GM19025 (cell line): ENCODE results near the gene UBXN11.
A peak's percentile ranks its signal among the peaks of the same experiment; 100 is the strongest.

Experiments used
- ATAC-seq: cut with Tn5 transposase; IDR thresholded peaks from one replicate; pipeline ENCODE4 v1.9.1; 2021; ENCODE audit warnings: mild to moderate bottlenecking, low read depth, moderate library complexity; ENCODE audit not compliant: unreplicated experiment

The UBXN11 gene, protein sequence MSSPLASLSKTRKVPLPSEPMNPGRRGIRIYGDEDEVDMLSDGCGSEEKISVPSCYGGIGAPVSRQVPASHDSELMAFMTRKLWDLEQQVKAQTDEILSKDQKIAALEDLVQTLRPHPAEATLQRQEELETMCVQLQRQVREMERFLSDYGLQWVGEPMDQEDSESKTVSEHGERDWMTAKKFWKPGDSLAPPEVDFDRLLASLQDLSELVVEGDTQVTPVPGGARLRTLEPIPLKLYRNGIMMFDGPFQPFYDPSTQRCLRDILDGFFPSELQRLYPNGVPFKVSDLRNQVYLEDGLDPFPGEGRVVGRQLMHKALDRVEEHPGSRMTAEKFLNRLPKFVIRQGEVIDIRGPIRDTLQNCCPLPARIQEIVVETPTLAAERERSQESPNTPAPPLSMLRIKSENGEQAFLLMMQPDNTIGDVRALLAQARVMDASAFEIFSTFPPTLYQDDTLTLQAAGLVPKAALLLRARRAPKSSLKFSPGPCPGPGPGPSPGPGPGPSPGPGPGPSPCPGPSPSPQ

DNA sequence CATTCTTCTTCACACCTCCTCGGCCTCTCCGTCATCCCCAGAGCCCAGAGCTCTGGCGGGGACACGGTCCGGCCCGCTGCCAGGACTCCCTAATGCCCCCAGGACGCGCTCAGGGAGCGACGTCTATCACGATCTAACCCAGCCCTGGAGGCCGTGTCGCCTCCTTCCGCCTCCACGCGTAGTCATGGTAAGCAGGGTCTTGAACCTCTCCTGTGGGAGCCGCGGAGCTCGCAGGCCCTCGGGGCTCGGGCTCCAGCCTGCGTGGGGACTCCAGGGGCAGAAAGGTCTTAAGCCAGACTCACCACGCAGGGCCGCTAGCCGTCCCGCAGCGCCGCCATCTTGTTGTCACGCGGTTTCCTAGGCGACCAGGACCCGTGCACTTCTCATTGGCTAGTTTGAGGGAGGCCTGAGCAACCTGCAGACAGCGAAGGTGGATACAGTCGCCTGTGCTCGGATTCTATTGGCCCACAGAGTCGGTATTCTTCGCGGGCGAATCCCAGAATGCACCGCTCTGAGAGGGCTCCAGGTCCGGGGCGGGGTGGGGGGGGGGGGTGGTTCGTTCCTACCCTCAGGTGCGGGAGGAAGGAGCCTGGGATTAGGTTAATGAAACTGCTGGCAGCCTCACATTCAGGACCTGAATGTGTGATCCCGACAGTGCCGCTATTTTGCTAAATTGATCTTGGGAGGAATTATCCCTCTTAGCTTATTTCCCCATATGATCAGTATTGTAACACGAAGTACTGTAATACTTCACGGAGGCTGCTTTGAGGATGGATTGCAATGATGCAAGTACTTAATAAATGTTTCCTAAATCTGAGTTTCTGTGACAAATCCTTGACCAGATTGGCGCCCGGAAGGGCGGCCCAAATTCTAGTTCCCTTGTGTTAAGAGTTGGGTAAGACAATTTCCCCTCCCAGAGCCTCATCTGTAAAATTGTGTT lies at the start of gene UBXN11:
TSS of gene UBXN11 (minus strand) at position 347 of the 940 bp plus-strand sequence. CDS start 3,753 bp downstream, outside the sequence.
- ATAC-seq: peak; percentile 98

DNA sequence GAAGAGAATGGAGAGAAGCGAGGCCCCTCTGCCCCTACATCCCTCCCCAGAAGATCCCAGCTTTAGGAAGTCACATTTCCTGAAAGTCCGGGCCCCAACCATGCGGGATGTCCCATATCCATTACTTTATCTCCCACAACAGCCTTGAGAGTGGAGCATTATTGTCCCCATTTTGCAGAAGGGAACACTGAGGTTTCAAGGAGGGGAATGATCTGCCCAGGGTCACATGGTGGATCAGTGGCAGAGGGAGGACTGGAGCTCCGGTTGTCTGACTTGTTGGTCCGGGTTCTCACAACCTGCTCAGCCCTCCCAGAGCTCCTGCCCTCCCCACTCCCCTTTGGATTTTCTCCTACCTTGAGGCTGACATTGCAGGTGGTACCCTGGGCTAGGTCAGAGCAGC lies 49.7 kb upstream of the UBXN11 start:
- ATAC-seq: no peak

DNA sequence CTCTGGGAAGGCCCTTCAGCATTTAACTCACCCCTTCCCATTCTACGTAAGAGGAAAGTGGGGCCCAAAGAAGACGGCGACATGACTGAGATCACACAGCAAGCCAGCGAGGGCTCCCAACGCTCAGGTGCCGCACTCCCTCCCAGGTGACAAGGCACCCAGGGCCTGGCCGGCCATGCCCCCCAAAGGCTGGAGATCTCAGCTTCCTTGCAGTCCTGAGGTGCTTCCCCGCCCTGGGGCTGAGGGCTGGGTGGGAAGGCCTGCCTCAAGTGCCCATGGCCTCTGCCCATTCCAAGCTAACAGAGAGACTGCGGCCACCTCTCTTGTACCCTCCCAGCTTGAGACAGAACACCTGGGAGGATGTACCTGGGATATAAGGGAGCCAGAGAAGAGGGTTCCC lies 48.5 kb upstream of the UBXN11 start:
- ATAC-seq: no peak

DNA sequence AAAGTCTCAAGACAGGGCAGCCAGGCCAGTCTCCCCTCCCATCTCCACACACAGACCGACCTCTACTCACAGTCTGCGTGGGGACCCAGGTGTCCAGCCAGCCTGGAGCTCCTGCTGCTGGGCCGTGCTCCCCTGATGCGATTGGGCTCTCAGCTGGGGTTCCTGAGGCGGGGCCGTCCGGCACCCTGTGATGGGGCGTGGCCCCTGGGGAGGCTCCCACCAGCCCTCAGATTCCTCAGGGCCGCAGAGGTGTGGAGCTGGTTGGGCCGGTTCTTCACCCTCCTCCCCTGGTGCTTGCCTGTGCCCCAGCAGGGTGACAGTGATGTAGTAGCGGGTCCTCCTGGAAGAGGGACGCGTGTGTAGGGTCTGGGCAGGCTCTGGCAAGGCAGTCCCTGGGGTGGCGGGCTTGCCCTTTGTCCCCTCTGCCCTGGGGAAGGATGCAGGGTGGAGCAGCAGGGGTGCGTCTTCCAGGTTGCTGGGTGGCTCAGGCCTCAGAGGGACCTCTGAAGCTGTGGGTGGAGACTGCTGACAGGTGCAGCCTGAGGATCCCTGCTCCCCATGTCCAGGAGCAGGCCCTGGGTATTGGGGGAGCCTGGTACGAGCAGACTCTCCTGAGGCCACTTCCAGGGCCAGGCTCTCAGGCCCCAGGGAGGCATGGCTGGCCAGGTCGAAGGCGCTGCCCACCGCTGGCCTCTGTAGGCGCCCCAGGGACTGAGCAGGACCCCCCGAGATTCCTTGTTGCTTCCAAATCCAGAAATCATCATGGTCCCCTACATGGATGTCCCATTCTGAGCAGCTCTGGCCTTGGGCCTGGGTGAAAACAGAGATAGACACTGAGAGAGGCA lies 47.8 kb upstream of the UBXN11 start, which contains the start of gene CRYBG2:
TSS of gene CRYBG2 (minus strand) at position 155 of the 845 bp plus-strand sequence. CDS start 7,473 bp downstream, outside the sequence.
- no peak for ATAC-seq

DNA sequence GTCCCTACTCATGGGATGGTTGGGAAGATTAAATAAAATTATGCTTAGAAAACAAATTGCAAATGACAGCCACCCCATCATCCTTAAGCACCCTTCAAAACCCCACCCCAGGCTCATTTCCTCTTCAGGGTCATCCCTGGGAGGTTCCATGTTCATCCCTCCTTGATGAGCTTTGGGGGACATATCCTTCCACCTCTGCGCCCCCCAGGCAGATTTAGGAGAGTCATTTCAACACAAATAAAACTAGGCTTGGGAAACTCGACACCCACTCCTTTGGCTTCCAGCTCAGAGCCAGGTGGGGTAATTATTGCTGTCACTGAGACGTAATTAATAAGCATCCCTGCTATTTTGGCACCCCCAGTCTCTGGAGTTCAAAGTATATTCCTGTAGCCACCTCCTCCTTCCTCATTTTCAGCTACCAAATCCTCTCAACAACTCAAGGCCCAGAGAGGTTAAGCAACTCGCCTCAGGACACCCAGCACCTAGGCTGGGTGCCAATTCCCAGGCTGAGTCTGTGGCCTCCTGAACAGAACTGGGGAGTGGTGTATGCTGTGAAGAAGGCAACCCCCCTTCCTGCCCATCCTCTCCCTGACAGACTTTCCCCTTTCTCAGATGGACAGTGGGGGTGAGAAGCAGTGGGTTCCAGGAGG lies 46.9 kb upstream of the UBXN11 start:
- ATAC-seq: no peak

DNA sequence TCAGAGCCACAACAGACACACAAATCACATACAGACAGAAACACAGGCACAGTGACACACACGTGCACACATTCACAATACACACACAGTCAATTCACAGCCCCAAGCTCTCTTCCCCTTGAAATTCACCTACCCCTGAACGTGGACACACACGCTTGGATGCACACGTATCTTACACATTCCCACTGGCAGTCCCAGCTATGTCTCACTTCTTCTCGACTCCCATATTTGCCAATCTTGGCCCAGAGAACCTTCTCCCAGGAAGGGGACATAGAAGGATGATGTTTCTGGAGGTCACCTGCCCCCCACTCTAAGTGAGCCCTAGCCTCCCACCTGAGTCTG lies 45.9 kb upstream of the UBXN11 start:
- no peak for ATAC-seq

DNA sequence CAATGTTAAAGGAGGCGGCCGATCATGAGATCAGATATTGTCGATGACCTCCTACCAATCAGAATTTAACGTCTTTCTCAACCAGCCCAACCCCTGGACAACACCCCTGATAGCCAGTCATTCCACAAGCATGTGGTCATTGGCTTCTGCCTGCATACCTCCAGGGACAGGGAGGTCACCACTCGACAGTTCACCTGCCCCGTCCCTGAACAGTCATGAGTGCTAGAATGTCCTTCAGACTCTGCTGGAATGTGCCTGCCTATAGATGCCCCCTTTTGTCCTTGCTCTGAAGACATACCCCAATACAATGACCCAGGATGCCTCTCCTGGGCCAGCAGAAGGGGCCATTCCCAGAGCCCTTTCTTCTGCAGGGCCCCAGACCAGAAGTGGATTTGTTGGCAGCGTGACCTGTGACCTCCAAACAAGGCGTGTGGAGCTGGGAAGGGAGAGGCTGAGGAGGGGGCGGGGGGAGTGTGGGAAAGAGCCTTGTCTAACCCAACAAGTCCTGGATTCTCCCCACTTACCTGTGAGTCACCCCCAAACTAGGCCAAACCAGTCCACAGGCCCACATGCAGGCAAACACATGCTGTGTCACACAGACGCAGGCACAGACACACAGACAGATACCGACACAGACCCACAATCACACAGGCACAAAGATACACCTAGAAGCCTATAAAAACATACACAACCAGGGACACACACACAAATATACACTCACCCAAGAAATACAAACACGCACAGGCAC lies 45.3 kb upstream of the UBXN11 start:
- ATAC-seq: no peak

DNA sequence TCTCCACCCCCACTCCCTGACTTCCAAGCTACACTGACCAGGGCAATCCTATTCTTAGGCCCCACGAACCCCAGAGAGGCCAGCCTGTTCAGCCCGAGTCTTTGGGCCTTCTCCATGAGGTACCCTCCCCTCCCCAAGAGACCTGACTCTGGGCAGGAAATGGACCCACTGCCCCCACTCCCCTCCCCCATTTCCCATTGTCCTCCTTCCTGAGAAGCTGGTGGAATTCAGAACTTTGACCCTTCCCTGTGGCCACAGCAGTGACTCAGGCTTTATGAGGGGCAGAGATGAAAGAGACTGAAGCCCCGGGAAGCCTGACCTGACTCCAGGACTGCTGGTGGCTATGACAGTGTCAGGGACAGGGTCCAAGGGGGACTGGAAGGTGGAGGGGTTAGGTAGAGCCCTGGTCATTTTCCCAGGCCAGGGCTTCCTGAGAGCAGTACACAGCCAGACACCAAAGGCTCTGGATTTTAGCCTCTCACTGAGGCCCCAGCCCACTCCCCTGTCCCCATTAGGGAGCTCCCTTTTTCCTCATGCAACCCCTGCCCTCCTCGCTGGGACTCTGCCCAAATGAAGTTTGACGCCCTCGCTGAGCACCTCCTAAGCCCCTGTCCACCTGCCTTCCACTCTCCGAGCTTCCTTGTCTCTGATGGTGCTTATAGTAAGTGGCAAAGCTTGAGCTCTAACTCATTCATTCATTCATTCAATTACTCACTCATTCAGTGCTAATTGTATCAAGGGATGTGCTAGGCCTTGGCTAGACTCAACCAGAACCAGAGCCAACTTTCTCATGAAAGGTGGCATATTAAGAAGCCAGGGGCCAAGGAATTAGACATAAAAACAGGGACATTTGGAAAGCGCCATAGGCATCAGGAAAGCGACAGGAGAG lies 44.5 kb upstream of the UBXN11 start:
- no peak for ATAC-seq

DNA sequence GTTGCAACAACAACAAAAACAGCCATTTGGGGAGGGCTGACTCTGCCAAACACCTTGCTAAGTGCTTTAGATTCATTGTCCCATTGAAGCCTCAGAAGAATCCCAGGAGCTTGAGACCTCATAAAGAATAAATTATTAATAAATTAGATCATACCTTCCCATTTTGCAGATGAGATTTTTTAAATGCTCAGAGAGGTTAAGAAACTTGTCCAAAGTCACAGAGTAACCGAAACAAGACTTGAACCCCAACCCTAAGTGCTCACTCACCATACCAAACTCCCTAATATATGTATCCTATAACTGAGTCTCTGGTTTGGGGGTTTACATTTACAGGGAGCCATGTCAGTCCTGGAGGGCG lies 43.9 kb upstream of the UBXN11 start:
- no peak for ATAC-seq

DNA sequence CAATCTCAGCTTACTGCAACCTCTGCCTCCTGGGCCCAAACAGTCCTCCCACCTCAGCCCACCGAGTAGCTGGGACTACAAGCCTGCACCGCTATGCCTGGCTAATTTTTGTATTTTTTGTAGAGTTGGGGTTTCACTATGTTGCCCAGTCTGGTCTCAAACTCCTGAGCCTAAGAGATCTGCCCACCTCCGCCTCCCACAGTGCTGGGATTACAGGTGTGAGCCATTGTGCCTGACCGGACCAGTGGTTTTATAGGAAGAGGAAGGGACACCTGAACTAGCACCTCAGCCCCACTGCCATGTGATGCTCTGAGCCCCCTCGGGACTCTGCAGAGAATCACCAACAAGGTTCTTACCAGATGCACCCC lies 43.4 kb upstream of the UBXN11 start:
- no peak for ATAC-seq

DNA sequence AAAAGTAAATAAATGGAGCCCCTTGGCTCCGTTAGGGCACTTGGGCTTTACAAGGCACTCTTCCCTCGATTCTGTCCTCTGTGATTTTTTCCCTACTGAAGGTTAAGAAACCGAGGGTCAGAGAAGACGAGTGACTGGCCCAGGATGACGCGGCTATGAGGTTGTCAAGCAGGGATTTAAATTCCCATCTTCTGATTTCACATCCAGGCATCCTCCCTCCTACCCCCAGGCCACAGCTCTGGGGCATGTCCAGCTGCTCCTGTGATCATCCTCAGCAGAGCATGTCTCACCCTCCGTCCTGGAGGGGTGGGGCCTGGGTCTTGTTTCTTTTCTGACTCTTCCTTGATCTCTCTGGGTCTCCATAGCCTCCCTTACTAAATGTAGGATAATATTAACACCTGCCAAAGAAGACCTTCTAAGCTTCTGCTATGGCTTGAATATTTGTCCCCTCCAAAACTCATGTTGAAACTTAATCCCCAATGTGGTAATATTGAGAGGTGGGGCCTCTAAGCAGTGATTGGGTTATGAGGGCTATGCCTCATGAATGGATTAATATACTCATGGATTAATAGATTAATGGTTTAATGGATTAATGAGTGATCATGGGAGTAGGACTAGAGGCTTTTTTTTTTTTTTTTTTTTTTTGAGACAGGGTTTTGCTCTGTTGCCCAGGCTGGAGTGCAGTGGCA lies 42.9 kb upstream of the UBXN11 start:
- no peak for ATAC-seq

DNA sequence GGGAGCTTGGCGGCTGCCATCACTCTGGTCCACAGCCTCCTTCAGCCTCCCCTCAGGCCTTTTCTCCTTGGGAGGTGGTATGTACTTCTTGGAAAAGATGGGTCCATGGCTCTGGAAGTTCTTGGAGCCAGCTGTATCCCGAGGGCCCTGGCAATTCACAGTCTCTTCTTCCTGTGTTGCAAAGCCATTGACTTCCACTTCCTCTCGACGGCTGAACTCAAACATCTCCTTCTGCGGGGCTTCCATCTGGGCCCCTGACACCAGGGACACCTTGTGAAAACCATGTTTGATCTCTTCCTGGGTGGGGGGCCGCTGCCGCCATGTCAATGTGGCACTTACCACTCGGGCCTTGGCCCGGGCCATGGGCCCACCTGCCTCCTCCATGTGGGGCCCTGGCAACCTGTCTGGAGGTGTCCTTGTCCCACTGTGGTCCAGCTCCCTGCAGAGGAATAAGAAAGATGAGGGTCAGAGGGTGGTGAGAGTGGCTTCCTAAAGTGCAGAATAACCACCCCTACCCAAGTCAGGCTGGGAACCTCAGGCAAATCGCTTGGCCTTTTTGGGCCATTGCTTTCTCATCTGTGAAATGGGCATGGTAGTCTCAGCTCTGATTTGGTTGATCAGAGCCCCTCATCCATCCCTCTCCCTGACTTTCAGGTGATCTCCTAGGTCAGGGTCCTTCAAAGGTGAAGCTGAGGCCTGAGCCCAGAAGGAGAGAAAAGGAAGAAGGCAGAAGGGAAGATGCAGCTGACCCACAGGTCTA lies 40.0 kb upstream of the UBXN11 start:
- ATAC-seq: no peak

DNA sequence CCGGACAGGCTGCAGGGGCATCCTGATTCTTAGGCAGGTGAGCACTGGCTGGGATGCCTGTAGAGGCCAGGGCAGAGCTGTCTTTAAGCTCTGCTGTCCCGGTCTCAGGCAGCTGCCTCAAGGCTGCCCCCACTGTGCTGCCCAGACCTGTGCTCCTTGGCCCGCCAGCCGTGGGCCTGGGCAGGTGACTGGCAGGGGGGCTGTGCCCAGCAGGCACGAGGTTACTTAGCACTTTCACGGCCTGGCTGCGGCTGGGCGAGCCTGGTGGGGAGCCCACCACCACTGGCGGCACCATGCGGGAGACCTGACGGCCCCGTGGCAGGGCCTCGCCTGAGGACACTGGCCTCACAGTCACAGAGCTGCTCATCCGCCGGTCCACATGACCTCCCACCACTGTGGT lies 39.3 kb upstream of the UBXN11 start:
- ATAC-seq: no peak

DNA sequence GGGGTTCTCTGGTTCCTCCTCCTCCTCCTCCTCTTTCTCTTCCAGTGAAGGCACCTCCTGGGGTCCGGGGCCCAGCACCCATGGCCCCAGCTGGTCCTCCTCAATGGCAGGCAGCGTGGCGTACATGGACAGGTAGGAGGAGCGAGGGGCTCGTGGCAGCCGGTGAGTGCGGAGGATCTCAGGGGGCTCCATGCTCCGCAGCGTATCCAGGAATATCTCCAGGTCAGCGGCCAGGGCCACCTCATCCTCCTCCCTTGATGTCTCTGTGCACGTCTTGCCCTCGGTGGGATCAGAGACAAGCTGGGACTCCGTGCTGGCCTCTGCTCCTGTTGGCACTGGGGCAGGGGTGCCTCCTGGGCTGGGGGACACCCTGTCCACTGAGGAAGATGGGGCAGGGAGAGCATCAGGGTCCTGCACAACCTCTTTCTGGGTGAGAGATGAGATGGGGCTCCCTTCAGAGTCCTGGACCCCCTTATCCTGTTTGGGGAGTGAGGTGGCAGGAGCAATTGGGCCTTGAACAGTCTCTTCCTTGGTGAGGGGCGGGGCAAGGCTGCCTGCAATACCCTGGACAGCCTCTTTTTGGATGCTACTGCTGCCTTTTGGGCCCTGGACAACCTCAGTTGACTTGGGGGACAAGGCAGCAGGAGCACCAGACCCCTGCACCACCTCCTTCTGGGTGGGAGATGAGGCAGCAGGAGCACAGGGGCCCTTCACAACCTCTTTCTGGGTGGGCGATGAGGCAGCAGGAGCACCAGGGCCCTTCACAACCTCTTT lies 37.9 kb upstream of the UBXN11 start:
- no peak for ATAC-seq

DNA sequence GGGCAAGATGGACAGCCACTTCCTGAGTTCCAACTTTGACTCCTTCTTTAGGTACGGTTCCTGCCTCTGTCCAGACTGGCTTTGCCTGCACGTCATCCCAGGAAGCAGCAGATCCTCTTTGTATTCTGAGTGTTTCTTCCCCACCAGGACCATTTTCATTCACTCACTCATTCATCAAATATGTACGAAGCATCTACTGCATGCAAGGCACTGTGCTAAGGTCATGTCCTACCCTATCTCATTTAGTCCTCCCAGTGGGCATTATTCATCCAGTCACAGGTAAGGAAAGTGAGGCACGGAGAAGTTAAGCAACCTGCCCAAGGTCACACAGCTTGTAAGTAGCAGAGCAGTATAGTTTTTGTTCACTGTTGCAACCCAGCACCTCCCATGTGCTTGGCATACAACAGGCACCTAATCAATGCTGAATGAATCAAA lies 33.6 kb upstream of the UBXN11 start:
- no peak for ATAC-seq

DNA sequence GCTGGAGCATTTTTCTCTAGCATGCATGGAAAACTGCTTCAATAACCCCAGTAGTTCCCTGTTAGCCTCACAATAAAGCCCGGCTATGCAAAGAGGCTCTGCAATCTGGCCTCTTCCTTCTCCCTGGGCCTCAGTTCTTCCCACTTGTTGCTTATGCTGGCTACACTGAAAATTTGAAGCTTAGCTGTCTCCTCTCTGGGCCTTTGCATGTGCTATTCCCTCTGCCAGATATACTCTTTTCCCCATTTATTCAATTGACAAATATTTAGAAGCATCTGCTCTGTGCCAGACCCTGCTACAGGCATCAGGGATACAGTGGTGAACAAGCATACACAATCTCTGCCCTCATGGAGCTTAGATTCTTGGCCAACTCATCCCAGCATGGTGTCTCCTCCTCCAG lies 32.2 kb upstream of the UBXN11 start:
- ATAC-seq: no peak
